Heart right ventricle (tissue), 16 donors: ENCODE measurements around the gene KIT. TPM values are rescaled to one million over a fixed set of nuclear protein-coding genes. Genes with fewer than 3 reads are reported as not detected.

Experiments
- ATAC-seq, 8 donors: fragments of 200-7000 bp; cut with Tn5 transposase; one replicate each; pipeline ENCODE4 v1.9.1; 2020; ENCODE audit warnings: mild to moderate bottlenecking in 8 of 8, moderate library complexity in 8 of 8, moderate number of reproducible peaks in 1 of 8
- DNase-seq, 2 donors: peaks; one replicate each; pipeline ENCODE4 v3.0.0-alpha.2; 2020
- H3K27ac ChIP-seq, 10 donors: fragments of 200-600 bp; sonication (generic) in 2 of 10; one replicate each; pipeline versions ENCODE4 v1.5.0 to v1.8.0; 2020 to 2022; ENCODE audit warnings: mild to moderate bottlenecking in 3 of 10
- H3K27me3 ChIP-seq, 7 donors: fragments of 200-600 bp; one replicate each; pipeline ENCODE4 v1.8.0; 2021 to 2022; ENCODE audit warnings: mild to moderate bottlenecking in 2 of 7
- H3K36me3 ChIP-seq, 9 donors: fragments of 200-600 bp; sonication (generic) in 1 of 9; one replicate each; pipeline versions ENCODE4 v1.5.0 to v1.8.0; 2020 to 2022; ENCODE audit warnings: mild to moderate bottlenecking in 2 of 9
- H3K4me1 ChIP-seq, 9 donors: fragments of 200-600 bp; sonication (generic) in 1 of 9; one replicate each; pipeline versions ENCODE4 v1.5.0 to v1.8.0; 2020 to 2022; ENCODE audit warnings: mild to moderate bottlenecking in 4 of 9
- H3K4me3 ChIP-seq, 10 donors: fragments of 200-600 bp; sonication (generic) in 2 of 10; one replicate each; pipeline versions ENCODE4 v1.5.0 to v1.8.0; 2020 to 2022; ENCODE audit warnings: mild to moderate bottlenecking in 7 of 10, moderate library complexity in 2 of 10
- H3K9me3 ChIP-seq, 11 donors: fragments of 200-600 bp in 10 of 11; sonication (generic) in 2 of 11; one replicate each; pipeline versions ENCODE4 v1.5.0 to v1.8.0; 2013 to 2022; ENCODE audit warnings: mild to moderate bottlenecking in 2 of 11, control low read depth in 1 of 11, moderate library complexity in 1 of 11
- WGBS, 2 donors: extraction: QIAGEN DNeasy Blood & Tissue Kit; methylation state at CpG; one replicate each; pipeline ENCODE4 v1.1.7; 2013; ENCODE audit warnings: inconsistent platforms in 1 of 2; 5-methylcytosine and 5-hydroxymethylcytosine counted together
- intact Hi-C, 10 donors: fragments of 100-400 bp; cut with DNase I; formaldehyde crosslinking; loops; one replicate each; pipeline versions ENCODE4 v1.11.1 to v1.14.2; 2022
- polyA plus RNA-seq, 2 donors: library from polyadenylated mRNA; stranded (reverse); fragments of 200-250 nt; gene quantifications; one replicate each; pipeline ENCODE4 v1.2.3, GENCODE V29; 2013
- total RNA-seq, 10 donors: library from RNA; stranded (reverse); fragmentation: NEBNext Ultra II Directional in 3 of 10; extraction: Animal tissue kit (Norgen Biotek cat#: 25700) in 3 of 10; gene quantifications; one replicate each; pipeline versions ENCODE4 v1.2.1 to v1.2.4, GENCODE V29; 2021 to 2023
- TF ChIP-seq, protein P1 (sequence below), 9 donors: fragments of 200-600 bp; sonication (generic) in 2 of 9; IDR thresholded peaks; one replicate each; pipeline versions ENCODE4 v1.5.0 to v1.8.0; 2021 to 2022; ENCODE audit warnings: antibody characterized with exemption in 9 of 9, mild to moderate bottlenecking in 5 of 9, moderate library complexity in 1 of 9
- donor health status: Arrhythmogenic right ventricular cardiomyopathy.
- donor health status: ischemic (EF 13 %, LVEDD 7.1; RV severe dilation, severe dysfunction).
- donor health status: healthy with polysubstance abuse.
- donor health status: DM: no; HTN: yes; CAD: no.
- donor health status: DM: no; HTN: no; CAD: no.
- donor health status: ischemic (EF 25% LVEDD 6.9; RV normal size, moderate dysfunction).
- donor health status: ischemic (EF 25% LVEDD 5.7; RV mildly dilated, moderate dysfunction).
- donor health status: healthy.
- donor health status: DM: yes; HTN: yes; CAD: no.
- donor health status: Ischemic cardiomyopathy.
- donor health status: ischemic (EF 35%, LVEDD 5.7; RV mildly dilated, moderate dysfunction).
- donor health status: nonischemic (EF 11% LVEDD 7.7; RV severe dilation, severe dysfunction).
- donor health status: DM: yes; HTN: yes; CAD: no.
- donor health status: PGD.
- donor health status: ischemic (EF 29% LVEDD 5.4; RV normal size, mild dysfunction).
- donor health status: nonischemic (EF 23%, LVEDD 6.1; RV moderate dilation, normal function).

The KIT gene
- total and polyA plus RNA-seq, 12 donors: 0.07 to 6.8 (median 2.1) TPM

DNA sequence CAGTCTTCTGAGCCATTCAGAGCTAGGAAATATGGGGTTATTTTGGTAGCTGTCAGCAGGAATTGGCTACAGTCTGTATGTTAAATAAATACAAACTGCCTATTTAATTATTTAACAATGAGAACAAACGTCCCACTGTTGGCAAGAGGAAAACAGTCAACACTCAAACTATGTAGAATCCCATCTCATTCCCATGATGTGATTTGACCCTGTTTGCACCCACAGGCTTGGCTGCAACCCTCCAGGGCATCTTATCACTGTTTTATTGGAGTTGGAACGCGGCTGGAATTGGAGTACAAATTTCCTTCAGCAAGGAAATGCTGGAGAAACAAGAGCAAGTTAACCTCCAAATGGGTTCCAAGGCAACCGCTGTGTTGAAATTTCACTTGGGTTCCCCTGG lies 124.0 kb downstream of the KIT start:
- Histone ChIP-seq H3K9me3 (no peaks in the 10 kb centered on the region), H3K27ac (peak overlapping the region in 8 of 10 donors; percentile 11 to 95 (median 60)), H3K4me1 (peaks cover 14 to 64% (median 47%) of the 10 kb centered on the region in 9 donors), H3K36me3 (no peaks in the 10 kb centered on the region), H3K27me3 (no peaks in the 10 kb centered on the region), H3K4me3 (no peak overlapping the region)
- DNase-seq (peak; percentile 26 to 45), ATAC-seq (peak in 6 of 8 donors; percentile 18 to 57 (median 42))
- 13 to 17% methylated on average over 4 of the region's 4 CpGs for WGBS, 2 donors
- intact Hi-C loops: loop anchor here in 1 of 10 donors (5.0 kb wide), 1 partner anchor 124 kb away; the partner anchor contains the start of gene KIT
- TF ChIP-seq, protein P1, sequence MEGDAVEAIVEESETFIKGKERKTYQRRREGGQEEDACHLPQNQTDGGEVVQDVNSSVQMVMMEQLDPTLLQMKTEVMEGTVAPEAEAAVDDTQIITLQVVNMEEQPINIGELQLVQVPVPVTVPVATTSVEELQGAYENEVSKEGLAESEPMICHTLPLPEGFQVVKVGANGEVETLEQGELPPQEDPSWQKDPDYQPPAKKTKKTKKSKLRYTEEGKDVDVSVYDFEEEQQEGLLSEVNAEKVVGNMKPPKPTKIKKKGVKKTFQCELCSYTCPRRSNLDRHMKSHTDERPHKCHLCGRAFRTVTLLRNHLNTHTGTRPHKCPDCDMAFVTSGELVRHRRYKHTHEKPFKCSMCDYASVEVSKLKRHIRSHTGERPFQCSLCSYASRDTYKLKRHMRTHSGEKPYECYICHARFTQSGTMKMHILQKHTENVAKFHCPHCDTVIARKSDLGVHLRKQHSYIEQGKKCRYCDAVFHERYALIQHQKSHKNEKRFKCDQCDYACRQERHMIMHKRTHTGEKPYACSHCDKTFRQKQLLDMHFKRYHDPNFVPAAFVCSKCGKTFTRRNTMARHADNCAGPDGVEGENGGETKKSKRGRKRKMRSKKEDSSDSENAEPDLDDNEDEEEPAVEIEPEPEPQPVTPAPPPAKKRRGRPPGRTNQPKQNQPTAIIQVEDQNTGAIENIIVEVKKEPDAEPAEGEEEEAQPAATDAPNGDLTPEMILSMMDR (IDR thresholded peaks at IDR 0.05): no peak

DNA sequence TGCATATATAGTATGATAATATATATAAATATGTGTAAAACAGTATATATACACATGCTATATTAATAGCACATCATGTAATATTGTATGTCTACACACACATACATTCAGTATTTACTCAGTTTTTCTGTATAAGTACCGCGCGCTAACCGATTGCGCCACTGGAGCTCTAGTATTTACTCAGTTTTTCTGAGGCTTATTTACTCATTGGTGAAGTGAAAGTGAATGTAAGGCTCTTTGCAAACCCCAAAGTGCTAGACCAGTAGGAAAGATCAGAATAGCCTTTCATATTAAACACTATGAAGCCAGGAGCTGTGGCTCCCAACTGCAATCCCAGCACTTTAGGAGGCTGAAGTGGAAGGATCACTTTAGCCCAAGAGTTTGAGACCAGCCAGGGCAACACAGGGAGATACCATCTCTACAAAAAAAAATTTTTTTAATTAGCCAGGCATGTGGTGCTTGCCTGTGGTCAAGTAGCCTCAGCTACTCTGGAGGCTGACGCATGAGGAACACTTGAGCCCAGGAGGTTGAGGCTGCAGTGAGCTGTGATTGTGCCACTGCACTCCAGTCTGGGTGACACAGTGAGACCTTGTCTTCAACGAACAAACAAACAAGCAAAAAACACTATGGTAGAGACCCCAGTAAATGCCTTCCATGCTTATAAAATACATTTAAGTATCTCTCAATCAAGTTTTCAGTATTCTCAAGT lies 125.8 kb downstream of the KIT start:
- Histone ChIP-seq H3K4me1 (peaks cover 14 to 64% (median 47%) of the 10 kb centered on the region in 9 donors), H3K27ac (peak overlapping the region; percentile 48 to 95 (median 84)), H3K36me3 (no peaks in the 10 kb centered on the region), H3K4me3 (peak overlapping the region in 3 of 10 donors; percentile 2 to 7 (median 3)), H3K27me3 (no peaks in the 10 kb centered on the region), H3K9me3 (no peaks in the 10 kb centered on the region)
- peak in 6 of 8 donors; percentile 5 to 49 (median 27) for ATAC-seq
- DNase-seq: no peak
- 78 to 81% methylated on average over 7 of the region's 7 CpGs for WGBS, 2 donors
- TF ChIP-seq, protein P1 (IDR thresholded peaks at IDR 0.05): no peak
- intact Hi-C loops: loop anchor here in 1 of 10 donors (5.0 kb wide), 1 partner anchor 126 kb away; the partner anchor contains the start of gene KIT

- intact Hi-C loops: loop anchor here in 1 of 10 donors (5.0 kb wide), 1 partner anchor 127 kb away; the partner anchor contains the start of gene KIT
- Histone ChIP-seq H3K9me3 (no peaks in the 10 kb centered on the region), H3K27me3 (no peaks in the 10 kb centered on the region), H3K4me3 (peak overlapping the region in 3 of 10 donors; percentile 2 to 7 (median 3)), H3K4me1 (peaks cover 14 to 59% (median 45%) of the 10 kb centered on the region in 9 donors), H3K27ac (peak overlapping the region; percentile 48 to 95 (median 84)), H3K36me3 (no peaks in the 10 kb centered on the region)
- TF ChIP-seq, protein P1 (IDR thresholded peaks at IDR 0.05): no peak
- peak; percentile 76 to 90 for DNase-seq
- 8 to 9% methylated on average over 14 of the region's 14 CpGs for whole genome bisulfite sequencing, 2 donors
- ATAC-seq: peak; percentile 93 to 97 (median 96)
Observed at GRCh38 chr4:54784161-54784671, 126.5 kb downstream of the KIT start.
